DOHH2 (cell line): ENCODE measurements around the gene GRM2.

Experiments
- H3F3A ChIP-seq: fragments of 200-600 bp; sonication (generic), shearing (Covaris generic); 2 replicates; pipeline ENCODE4 v1.6.0; 2016; ENCODE audit warnings: antibody characterized with exemption, mild to moderate bottlenecking; ENCODE audit not compliant: control insufficient read depth, insufficient read depth
- H3K27ac ChIP-seq: fragments of 200-600 bp; sonication (generic); 2 replicates; pipeline ENCODE4 v1.5.1; 2014; ENCODE audit warnings: low read depth, mild to moderate bottlenecking, low read length, moderate library complexity
- H3K27me3 ChIP-seq: fragments of 200-600 bp; sonication (generic); 2 replicates; pipeline ENCODE4 v1.6.1; 2014; ENCODE audit warnings: mild to moderate bottlenecking, low read length, mixed read lengths; ENCODE audit not compliant: control insufficient read depth
- H3K36me3 ChIP-seq: fragments of 200-600 bp; sonication (generic); 2 replicates; pipeline ENCODE4 v1.6.1; 2014; ENCODE audit warnings: mild to moderate bottlenecking, low read length, moderate library complexity, mixed read lengths; ENCODE audit not compliant: control insufficient read depth
- H3K4me1 ChIP-seq: fragments of 200-600 bp; sonication (generic); 2 replicates; pipeline ENCODE4 v1.6.1; 2014; ENCODE audit warnings: mild to moderate bottlenecking, low read length, mixed read lengths; ENCODE audit not compliant: control insufficient read depth
- H3K4me2 ChIP-seq: fragments of 200-600 bp; sonication (generic); 2 replicates; pipeline ENCODE4 v1.6.0; 2014; ENCODE audit warnings: mild to moderate bottlenecking, low read length, moderate library complexity
- H3K4me3 ChIP-seq: fragments of 200-600 bp; sonication (generic); 2 replicates; pipeline ENCODE4 v1.5.1; 2014; ENCODE audit warnings: mild to moderate bottlenecking, low read length, mixed read lengths
- H3K79me2 ChIP-seq: fragments of 200-600 bp; sonication (generic); 2 replicates; pipeline ENCODE4 v1.6.1; 2014; ENCODE audit warnings: mild to moderate bottlenecking, low read length, mixed read lengths; ENCODE audit not compliant: control insufficient read depth
- H3K9me2 ChIP-seq: fragments of 200-600 bp; sonication (generic); replicated peaks from 2 replicates; pipeline ENCODE4 v1.6.1; 2014; ENCODE audit warnings: mild to moderate bottlenecking, low read length, mixed read lengths; ENCODE audit not compliant: control insufficient read depth
- H3K9me3 ChIP-seq: fragments of 200-600 bp; sonication (generic); 2 replicates; pipeline ENCODE4 v1.6.1; 2014; ENCODE audit warnings: antibody characterized with exemption, low read length, mixed read lengths; ENCODE audit not compliant: control insufficient read depth, insufficient read depth
- H4K20me1 ChIP-seq: fragments of 200-600 bp; sonication (generic); 2 replicates; pipeline ENCODE4 v1.6.0; 2014; ENCODE audit warnings: low read depth, mild to moderate bottlenecking, antibody characterized with exemption, low read length, moderate library complexity; ENCODE audit not compliant: control insufficient read depth, insufficient read depth
- CTCF ChIP-seq: fragments of 200-600 bp; sonication (generic); IDR thresholded peaks from one replicate; pipeline ENCODE4 v1.5.1; 2014; ENCODE audit warnings: antibody characterized with exemption, mild to moderate bottlenecking, low read depth, low read length; ENCODE audit not compliant: poor library complexity, severe bottlenecking
- EZH2phosphoT487 ChIP-seq: fragments of 200-600 bp; sonication (generic); IDR thresholded peaks from 2 replicates; pipeline ENCODE4 v1.6.1; 2017; ENCODE audit warnings: borderline replicate concordance, mild to moderate bottlenecking, antibody characterized with exemption, low read length, moderate library complexity, mixed read lengths

Gene GRM2

GRCh38 chr3:51706788-51707731, at the start of gene GRM2:
Gene GRM2 (plus strand): TSS chr3:51707068. CDS start chr3:51708984, 1,916 bp downstream.
- Histone ChIP-seq H3K4me1 (no peaks in the 10 kb centered on the region), H3K4me2 (no peak within 1 kb of the TSS), H4K20me1 (no peaks in the 10 kb centered on the region), H3K4me3 (no peak within 1 kb of the TSS), H3F3A (no peaks in the 10 kb centered on the region), H3K9me2 (no peaks in the 10 kb centered on the region), H3K36me3 (peaks cover 7% of the 10 kb centered on the region; the same call in 1 of the 2 replicates), H3K79me2 (no peaks in the 10 kb centered on the region), H3K9me3 (no peaks in the 10 kb centered on the region), H3K27ac (no peak within 1 kb of the TSS), H3K27me3 (no peaks in the 10 kb centered on the region)
- TF ChIP-seq CTCF, result no peak
- no peak for TF ChIP-seq EZH2phosphoT487

- Histone ChIP-seq H3K4me2 (no peak overlapping the region), H3K4me3 (no peak overlapping the region), H3K36me3 (peaks cover 34% of the 10 kb centered on the region), H3K4me1 (no peaks in the 10 kb centered on the region), H3F3A (no peaks in the 10 kb centered on the region), H3K9me2 (no peaks in the 10 kb centered on the region), H3K9me3 (no peaks in the 10 kb centered on the region), H3K79me2 (no peaks in the 10 kb centered on the region), H3K27me3 (no peaks in the 10 kb centered on the region), H4K20me1 (no peaks in the 10 kb centered on the region), H3K27ac (no peak overlapping the region)
- no peak for TF ChIP-seq CTCF
- TF ChIP-seq EZH2phosphoT487, result no peak
Observed at GRCh38 chr3:51657234-51657633, 49.6 kb upstream of the GRM2 start.

GRCh38 chr3:51659942-51660341, 46.9 kb upstream of the GRM2 start:
- Histone ChIP-seq H3K9me2 (no peaks in the 10 kb centered on the region), H3K4me2 (no peak overlapping the region), H3K4me1 (no peaks in the 10 kb centered on the region), H3K27ac (no peak overlapping the region), H4K20me1 (no peaks in the 10 kb centered on the region), H3K4me3 (no peak overlapping the region), H3K9me3 (no peaks in the 10 kb centered on the region), H3K36me3 (peaks cover 45% of the 10 kb centered on the region), H3F3A (no peaks in the 10 kb centered on the region), H3K27me3 (no peaks in the 10 kb centered on the region), H3K79me2 (no peaks in the 10 kb centered on the region)
- TF ChIP-seq CTCF (no peak), EZH2phosphoT487 (no peak)
